Body of pancreas (tissue), 4 donors: ENCODE measurements around the gene CPM.

Experiments used
- CTCF ChIP-seq, 7 experiments: fragments of 450-650 bp in 4 of 7; fragments of 200-600 bp in 3 of 7; sonication (generic) in 3 of 7; IDR thresholded peaks; one replicate each; pipeline ENCODE4 v1.5.1; 2016 to 2019; ENCODE audit warnings: antibody characterized with exemption in 7 of 7
- POLR2A ChIP-seq, 3 donors: fragments of 450-650 bp; IDR thresholded peaks; one replicate each; pipeline ENCODE4 v1.6.1; 2016; ENCODE audit warnings: antibody characterized with exemption in 3 of 3, mild to moderate bottlenecking in 2 of 3

GRCh38 chr12:68804657-68805591 lies 128.0 kb downstream of the CPM start:
- peak in 1 of 7 experiments; percentile 7 for TF ChIP-seq CTCF (IDR thresholded peaks at IDR 0.05)
- TF ChIP-seq POLR2A (IDR thresholded peaks at IDR 0.05) = peak in 1 of 3 donors; percentile 38
